Heart left ventricle (tissue), 13 donors: ENCODE data around the gene FBXL22.

ENCODE experiments used
- POLR2A ChIP-seq, 2 donors: fragments of 450-650 bp; IDR thresholded peaks; one replicate each; pipeline ENCODE4 v1.6.1; 2017; ENCODE audit warnings: antibody characterized with exemption in 2 of 2, mild to moderate bottlenecking in 2 of 2, moderate library complexity in 2 of 2
- TF ChIP-seq, protein P1 (sequence below), 12 donors: fragments of 200-600 bp; sonication (generic) in 4 of 12; IDR thresholded peaks; one replicate each; pipeline versions ENCODE4 v1.5.0 to v1.8.0; 2018 to 2022; ENCODE audit warnings: antibody characterized with exemption in 12 of 12, mild to moderate bottlenecking in 5 of 12
- donor health status: ischemic (EF 13 %, LVEDD 7.1; RV severe dilation, severe dysfunction).
- donor health status: DM: no; HTN: yes; CAD: no.
- donor health status: DM: no; HTN: no; CAD: no.
- donor health status: ischemic (EF 25% LVEDD 6.9; RV normal size, moderate dysfunction).
- donor health status: ischemic (EF 25% LVEDD 5.7; RV mildly dilated, moderate dysfunction).
- donor health status: ischemic (EF 35%, LVEDD 5.7; RV mildly dilated, moderate dysfunction).
- donor health status: nonischemic (EF 11% LVEDD 7.7; RV severe dilation, severe dysfunction).
- donor health status: DM: yes; HTN: yes; CAD: no.
- donor health status: PGD.
- donor health status: ischemic (EF 29% LVEDD 5.4; RV normal size, mild dysfunction).
- donor health status: nonischemic (EF 23%, LVEDD 6.1; RV moderate dilation, normal function).

DNA sequence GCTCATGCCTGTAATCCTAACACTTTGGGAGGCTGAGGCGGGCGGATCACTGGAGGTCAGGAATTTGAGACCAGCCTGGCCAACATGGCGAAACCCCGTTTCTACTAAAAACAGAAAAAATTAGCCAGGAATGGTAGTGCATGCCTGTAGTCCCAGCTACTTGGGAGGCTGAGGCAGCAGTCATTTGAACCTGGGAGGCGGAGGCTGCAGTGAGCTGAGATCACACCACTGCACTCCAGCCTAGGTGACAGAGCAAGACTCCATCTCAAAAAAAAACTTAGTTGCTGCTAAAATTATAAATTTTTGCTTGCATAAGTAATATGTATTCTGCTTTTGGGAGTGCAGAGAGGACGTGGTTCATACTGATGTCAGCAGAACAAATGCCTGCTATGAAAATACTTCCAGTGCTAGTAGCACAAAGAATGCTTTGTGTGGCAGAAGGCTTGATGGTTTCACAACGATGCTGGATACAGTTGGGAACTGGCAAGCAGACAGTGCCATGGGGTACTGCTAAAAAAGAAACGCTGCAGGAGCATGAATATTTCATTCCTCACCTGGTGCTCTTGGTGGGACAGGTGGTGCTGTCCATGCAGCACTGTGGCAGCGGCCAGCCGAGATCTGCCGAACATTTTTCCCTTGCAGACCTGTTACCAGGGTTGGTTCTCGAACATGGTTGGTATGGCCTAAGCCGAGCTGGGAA is 31.1 kb downstream of the FBXL22 start:
- TF ChIP-seq, protein P1, sequence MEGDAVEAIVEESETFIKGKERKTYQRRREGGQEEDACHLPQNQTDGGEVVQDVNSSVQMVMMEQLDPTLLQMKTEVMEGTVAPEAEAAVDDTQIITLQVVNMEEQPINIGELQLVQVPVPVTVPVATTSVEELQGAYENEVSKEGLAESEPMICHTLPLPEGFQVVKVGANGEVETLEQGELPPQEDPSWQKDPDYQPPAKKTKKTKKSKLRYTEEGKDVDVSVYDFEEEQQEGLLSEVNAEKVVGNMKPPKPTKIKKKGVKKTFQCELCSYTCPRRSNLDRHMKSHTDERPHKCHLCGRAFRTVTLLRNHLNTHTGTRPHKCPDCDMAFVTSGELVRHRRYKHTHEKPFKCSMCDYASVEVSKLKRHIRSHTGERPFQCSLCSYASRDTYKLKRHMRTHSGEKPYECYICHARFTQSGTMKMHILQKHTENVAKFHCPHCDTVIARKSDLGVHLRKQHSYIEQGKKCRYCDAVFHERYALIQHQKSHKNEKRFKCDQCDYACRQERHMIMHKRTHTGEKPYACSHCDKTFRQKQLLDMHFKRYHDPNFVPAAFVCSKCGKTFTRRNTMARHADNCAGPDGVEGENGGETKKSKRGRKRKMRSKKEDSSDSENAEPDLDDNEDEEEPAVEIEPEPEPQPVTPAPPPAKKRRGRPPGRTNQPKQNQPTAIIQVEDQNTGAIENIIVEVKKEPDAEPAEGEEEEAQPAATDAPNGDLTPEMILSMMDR (IDR thresholded peaks at IDR 0.05): no peak
- TF ChIP-seq POLR2A (IDR thresholded peaks at IDR 0.05): no peak
